ENCODE measurements around the gene TRAP1.
"Not testable (repeated sequence)": the region's sequence is repeated elsewhere in the genome, so short reads cannot be mapped to it uniquely, and the experiment has no call there.

The TRAP1 gene

DNA sequence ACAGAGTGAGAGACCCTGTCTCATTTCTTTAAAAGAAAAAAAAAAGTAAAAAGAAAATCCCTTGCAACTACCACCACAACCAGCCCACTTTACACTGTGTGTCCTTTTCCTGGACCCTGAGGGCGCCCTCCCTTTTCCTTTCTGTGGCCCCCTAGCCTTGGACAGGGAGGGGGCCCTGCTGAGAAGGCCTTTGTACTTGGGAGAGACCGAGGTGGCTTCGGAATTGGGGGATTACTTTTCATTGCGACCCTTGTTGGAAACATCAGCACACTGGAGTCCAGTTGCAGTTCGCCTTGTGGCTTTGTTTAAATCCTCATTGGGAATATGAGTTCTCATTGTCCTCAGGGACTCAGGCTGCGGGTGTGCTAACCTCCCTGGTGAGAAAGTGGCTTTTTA lies 72.2 kb downstream of the TRAP1 start:
- DNase-seq, result no peak

DNA sequence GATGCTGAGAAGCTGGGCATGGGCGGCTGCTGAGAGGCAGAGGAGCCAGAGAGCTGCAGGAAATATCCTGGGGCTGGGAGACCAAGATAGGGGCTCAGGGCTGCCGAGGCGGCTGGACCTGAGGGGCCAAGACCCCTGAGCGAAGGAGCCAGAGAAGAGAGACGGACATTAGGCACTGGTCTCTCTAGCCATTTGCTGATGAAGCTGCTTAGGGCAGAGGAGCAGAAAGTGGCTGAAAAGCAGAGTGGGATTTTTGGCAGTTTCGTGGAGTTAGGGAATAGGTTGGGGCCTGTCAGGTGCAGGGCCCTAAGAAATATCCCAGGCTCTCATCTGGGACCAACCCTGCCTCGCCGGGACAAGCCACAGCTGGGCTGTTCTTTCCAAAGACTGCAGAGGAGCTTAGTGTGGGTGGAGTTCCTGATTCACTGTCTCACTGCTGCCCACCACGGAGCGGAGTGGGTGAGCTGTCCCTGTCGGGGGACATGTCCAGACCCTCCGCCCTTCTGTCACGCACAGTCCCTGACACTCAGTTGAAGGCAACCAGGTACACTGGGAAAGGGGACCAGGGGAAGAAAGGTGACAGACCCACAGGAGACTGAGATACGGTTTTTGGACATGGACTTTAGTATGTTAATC lies 74.1 kb downstream of the TRAP1 start:
- DNase-seq, result no peak

DNA sequence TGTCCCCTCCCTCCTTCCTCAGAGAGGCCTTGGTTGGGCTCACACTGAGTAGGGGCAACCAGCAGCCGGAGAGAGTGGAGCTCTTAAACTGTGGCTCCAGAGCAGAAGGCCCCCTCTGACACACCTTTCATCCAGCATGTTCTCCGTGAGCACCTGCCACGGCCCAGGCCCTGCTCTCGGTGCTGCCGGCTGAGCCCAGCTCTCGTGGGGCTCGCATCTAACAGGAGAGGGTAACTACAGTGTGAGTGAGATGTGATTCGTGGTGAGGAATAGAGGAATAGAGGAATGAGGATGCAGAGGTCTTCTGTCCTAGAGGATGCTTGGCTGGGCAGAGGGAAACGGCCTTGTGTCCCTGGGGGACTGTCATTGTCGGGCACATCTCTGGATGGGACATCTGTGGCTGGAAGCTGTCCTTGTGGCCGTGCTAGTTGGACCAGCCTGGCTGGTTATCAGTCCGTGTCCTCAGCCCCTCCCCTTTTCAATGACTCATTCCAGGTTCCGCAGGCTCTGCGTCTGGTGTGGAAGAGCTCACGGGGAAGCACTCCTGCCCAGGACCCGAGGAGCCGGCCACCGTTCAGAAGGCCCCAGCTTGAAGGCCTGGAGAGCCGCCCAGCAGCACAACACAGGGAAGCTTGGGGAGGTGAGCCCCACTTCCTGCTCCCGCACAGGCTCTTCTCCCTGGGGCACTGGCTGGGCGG lies 74.8 kb downstream of the TRAP1 start:
- no peak for DNase-seq

DNA sequence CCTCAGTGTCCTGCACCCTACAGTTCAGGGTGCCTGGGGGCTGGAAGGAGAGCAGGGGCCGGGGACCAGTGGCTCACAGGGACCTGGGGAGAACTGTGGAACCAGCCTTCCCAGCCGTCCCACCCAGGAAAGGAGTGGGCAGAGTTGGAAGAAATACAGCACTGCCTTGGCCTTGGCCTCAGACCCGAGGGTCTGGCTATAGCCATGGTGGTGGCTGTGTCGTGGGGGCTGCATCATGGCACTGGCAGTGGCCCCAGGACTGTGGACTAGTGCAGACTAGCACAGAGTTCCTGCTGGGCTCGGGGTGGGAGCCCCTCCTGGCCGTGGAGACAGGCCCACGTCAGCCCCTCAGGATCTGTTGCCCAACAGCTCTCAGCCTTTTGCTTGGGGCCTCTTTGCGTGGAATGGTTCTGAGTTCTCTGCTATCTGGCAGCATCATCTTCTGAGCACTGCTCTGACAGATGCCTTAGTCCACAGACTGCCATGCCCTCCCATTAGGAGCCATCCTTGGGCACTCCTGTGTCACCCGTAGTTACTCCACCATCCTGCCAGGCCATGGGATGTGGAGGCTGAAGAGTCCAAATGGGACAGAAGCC lies 75.4 kb downstream of the TRAP1 start:
- DNase-seq, result no peak

DNA sequence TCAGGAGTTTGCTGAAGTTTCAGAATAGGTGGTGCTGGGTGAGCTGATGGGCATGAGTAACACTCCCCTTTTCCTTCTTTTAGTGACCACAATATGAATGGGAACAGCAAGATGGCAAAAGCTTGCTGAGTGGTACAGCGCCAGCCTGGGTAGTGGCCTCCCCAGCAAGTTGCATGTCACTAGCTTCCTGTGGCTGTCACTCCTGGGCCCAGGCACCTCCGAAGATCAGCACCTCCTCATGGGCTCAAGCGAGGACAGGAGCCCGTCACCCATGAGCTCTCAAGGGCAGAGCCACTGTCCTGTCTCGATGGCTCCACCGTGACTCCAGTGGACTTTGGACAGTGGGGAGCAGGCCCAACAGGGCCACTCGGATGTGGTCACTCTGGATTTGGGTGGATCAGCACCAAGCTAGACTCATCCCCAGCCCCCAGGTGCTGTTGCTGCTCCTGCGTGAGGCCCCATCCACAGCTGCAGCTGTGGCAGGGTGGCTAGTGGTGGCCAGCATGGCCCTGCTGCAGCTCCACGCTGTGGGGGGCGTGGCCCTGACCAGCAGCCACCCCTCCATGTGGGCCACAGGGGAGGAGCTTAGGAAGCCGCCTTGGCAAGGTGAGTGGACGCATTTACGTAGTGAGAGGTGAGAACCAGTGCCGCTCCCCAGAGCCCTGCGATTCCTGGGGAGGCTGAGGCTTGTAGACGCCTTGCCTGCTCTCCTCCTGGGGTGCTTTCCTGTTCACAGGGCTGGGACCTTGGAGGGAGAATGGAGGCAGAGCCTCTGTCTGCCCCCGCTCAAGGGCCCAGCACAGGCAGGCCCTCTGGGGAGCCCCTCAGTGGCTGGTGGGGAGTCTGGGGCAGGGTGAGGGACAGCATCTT lies 76.5 kb downstream of the TRAP1 start:
- no peak for DNase-seq

DNA sequence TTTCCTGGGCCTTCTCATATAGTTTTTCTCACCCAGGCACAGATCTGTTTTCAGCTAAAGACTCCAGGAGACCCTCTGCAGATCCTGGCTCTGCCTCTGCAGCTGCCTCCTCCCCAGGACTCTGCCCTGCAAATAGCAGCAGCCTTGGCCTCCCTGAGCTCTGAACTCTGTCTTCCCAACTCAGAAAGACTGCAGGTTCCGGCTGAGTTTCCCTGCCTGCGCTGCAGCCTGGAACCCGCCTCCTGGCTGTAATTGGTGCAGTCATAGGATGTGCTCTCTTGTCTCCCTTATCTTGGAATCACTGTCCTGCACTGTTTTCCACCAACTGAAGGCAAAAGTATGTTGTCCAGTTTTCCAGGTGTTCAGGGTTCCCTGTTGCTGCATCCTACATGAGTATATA lies 77.1 kb downstream of the TRAP1 start:
- no peak for DNase-seq

DNA sequence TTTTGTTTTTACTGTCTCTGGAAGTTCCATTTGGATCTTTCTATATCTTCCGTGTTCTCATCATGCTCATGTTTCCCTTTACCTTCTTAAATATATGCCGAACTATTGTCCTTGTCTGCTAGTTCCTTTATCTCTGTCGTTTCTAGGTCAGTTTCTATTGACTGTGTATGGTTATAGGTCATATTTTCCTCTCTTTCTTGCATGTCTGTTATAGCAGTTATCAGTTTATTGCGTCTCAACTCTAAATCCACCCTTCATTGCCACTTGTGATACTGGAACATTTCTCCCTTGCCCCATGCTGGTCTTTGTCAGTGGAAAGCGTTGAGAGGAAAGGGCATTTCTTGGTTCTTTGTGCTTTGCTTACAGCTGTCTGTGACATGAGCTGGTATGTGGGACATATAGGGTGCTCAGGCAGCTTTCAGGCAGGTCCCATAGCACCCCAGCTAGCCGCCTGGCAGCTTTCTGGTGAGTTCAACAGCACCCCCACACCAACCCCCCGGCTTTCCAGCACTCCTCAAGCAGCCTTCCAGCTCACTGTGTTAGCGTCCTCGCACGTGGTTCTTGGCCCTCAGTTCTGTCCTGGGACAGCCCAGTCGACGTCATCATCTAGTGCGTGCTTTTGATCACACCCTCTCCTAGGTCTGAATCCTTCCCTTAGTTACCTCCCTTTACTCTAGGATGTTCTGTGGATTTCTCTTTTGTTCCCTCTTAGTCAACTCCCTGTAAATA lies 78.2 kb downstream of the TRAP1 start:
- DNase-seq, result no peak

DNA sequence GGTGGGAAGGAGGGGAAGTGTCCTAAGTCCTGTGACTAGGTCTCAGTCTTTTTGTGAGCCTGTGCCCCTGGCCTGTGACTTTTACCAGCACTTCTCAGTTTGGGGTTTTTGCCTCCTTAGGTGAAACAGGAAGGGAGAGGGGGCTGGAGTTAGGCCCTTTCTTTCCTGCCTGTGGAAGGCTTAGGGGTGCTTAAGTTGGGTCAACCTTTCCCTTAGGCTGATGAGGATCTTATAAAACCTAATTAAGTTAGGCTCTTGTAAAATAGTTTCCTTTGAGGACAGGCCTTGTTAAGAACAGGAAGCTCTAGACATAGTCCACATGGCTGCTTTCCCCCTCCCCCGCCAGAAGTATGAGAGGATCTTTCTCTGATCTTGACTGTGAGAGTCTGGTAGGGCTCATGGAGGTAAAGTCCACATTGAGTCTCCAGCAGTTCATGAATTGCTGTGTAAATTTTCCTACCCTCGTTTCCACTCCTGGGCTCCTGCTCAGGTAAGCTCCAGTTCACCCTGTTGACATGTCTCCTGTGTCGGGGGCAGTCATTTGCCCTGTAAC lies 79.9 kb downstream of the TRAP1 start:
- no peak for DNase-seq

DNA sequence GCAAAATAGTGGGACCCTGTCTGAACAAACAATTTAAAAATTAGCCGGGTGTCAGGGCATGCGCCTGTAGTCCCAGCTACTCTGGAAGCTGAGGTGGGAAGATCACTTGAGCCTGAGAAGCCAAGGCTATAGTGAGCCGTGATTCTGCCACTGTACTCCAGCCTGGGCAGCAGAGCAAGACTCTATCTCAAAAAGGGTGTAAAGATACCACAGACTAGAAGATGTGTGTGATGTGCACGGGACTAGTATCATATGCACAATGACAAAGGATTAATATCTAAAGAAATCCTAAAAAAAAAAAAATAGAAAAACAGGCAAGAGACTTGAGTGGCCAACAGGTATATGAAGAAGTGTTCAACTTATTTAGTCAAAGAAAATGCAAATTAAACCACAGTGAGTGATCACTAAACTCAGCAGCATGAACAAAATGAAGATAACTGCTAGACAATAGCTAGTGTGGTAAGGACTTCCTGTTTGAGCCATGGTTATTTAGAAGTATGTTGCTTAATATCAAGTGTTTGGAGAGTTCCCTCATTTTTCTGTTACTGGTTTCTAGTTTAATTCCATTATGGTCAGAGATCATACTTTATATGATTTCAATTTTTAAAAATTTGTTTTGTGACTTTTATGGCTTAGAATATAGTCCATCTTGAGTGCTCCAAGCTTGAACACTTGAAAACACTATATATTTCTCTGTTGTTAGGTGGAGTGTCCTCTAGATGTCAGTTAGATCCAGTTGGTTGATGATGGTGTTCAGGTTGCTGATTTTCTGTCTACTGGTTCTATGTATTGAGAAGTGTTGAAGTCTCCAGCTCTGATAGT lies 91.2 kb downstream of the TRAP1 start:
- DNase-seq, result no peak

DNA sequence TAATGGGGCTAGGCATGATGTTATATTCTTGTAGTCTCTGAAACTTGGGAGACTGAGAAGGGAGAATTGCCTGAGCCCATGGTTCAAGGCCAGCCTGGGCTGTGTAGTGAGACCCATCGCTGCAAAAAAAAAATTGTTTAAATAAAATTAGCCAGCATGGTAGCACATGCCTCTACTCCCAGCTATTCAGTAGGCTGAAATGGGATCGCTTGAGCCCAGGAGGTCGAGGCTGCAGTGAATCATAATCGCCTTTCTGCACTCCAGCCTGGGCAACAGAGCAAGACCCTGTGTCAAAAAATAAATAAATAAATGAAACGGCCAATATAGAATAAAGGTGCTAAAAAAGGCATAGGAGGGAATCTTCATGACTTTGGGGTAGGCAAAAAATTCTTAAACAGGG lies 92.0 kb downstream of the TRAP1 start:
- DNase-seq, result no peak

DNA sequence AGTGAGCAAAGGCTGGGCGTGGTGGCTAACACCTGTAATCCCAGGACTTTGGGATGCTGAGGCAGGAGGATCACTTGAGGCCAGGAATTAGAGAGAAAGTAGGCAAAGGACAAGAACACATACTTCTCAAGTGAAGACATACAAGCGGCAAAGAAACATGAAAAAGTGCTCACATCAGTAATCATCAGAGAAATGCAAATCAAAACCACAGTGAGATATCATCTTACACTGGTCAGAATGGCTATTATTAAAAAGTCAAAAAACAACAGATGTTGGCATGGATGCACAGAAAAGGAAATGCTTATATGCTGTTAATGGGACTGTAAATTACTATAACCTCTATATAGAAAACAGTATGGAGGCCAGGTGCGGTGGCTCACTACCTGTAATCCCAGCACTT lies 93.7 kb downstream of the TRAP1 start:
- DNase-seq, result no peak

DNA sequence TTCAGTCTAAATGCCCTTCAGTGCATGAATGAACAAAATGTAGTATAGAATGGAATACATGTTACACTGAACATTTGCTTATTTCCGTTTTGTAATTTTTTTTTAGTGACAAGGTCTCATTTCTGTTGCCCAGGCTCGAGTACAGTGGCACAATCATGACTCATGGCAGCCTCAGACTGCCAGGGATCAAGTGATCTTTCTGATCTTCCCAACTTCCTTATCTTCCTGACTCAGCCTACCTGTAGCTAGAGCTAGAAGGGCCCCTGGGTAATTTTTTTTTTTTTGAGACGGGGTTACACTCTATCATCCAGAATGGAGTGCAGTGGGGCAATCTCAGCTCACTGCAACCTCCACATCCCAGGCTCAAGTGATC lies 98.6 kb downstream of the TRAP1 start:
- no peak for DNase-seq

DNA sequence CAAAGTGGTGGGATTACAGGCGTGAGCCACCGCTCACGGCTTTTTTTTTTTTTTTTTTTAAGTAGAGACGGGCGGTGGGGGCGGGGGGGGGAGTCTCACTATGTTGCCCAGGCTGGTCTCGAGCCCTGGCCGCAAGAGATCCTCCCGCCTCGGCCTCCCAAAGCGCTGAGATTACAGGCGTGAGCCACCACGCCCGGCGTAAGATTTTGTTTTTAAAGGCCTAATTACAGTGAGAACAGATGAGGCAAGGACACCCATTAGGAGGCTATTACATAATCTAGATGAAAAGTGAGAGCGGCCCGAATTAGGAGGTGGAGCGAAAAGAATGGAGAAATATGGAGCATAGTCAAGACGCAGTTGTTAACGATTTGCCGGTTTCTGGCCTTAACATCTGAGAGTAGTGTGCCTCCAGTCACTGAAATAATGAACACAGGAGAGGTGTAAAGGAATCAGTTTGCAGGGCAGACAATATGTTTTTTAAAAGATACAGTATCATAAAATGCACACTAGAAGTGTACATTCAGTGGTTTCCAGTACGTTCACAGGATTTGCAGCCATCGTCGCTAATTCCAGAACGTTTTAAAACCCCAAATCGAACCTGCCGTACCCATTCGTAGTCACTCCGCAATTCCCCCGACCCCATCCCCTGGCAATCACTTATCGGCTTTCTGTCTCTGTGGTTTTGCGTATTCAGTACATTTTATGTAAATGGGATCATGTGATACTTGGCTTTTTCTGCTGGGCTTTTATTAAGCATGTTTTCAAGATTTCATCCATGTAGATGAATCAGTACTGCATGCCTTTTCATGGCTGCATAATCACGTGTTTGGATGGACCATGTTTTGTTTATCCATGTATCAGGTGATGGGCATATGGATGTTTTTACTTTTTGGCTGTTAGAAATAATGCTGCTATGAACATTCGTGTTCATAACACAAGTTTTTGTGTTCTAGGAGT lies 104.5 kb downstream of the TRAP1 start:
- no peak for DNase-seq

DNA sequence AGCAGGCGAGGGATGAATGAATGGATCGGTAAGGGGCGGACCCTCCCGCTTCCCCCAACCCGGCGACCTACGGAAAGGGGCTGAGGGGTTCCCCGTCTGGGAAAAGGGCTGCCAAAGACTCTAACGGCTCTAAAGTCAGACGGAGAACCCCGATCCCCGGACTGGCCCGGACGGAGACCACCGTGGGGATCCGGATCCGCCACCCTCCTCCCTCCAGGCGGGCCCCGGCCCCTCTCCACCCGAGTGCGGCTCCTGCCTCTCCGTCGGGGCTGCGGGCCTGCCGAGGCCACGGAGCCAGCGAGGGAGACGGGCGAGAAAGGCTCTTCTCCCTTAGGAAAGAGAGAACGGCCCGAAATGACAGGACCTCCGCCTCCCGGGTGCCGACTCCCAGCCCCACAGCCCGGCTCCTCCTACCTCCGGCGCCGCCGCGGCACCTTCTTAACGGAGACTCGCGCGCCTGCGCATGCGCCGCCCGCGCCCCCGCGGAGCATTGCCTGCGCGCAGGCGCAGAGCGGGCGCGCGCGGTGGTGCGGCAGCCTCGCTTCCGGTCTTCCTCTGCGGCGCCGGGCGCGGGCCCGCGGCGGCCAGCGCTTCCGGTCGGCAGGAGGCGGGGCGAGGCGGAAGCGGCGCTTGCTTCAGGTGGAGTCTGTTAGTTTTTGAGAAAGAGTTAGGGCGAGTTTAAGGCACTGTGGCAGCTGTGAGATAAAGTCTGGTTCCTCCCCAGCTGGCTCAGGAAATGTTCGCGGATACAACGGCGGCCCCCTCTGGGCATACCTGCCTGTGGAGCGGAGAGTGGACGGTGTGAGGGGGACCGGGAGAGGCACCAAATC lies 106.0 kb downstream of the TRAP1 start, which contains the start of gene SLX4:
SLX4 (minus strand) TSS at position 461 of the 830 bp plus-strand sequence. CDS start 2,642 bp downstream, outside the sequence.
- DNase-seq, result peak; percentile 72

DNA sequence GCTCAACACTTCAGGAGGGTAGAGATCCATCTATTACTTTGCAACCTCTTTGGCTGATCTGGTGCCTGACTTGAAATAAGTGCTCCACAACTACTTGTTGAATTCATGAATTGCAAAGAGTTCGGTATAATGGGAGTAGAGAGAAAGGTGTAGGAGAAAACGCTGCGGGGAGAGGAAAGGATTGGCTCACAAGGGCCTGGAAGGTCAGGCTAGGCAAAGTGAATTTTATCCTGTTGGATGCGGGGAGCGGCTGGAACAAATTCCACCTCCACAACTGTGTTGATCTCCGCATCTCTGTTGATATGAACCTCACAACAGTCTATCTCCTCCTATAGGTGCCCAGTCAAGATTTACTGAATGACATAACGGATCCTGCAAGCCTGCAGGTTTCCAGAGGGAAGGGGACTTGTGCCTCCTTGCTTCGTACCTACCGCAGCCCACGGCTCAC lies 106.6 kb downstream of the TRAP1 start:
- DNase-seq, result no peak

DNA sequence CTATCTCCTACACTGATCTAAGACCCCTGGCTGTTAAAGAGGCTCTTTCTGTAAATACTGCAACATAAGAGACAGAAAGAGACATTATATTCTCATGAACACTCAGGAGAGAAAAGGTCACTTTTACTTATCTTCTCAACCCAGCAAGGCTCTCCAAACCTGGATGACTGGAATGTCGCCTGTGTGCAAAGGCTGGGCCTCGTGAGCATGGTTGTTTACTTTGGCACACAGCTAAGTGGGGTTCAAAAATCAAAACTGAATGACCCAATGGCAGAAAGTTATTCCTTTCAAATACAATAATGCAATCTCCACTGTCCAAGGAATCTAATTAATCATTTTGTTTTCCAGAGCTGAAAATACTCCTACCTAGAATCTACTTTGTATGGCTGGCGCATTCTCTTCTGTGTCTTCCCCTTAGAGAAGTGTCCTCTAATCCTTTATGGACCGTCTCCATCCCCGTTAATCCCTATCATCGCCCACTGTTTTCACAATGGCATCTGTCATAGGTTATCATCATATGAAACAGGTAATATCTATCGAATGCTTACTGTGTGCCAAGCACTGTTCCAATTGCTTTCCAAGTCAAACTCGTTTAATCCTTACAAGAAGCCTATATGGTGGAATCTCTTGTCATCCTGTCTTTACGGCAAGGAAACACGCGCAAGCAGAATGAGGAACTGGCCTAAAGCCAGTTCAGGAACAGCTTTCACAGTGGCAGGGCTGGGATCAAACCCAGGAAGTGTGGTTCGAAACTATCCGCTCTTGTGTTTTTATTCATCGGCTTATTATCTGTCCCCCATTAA lies 107.2 kb downstream of the TRAP1 start:
- no peak for DNase-seq

DNA sequence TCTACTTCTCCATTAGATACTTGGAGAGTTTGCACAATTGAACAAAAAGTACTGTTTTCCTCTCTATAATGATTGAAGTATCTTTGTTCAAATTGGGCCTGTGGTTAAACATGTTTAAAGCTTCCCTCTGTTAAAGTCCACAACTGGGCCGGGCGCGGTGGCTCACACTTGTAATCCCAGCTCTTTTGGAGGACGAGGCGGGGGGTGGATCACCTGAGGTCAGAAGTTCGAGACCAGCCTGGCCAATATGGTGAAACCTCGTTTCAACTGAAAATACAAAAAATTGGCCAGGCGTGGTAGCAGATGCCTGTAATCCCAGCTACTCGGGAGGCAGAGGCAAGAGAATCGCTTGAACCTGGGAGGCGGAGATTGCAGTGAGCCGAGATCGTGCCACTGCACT lies 108.3 kb downstream of the TRAP1 start:
- DNase-seq, result not testable (repeated sequence)

DNA sequence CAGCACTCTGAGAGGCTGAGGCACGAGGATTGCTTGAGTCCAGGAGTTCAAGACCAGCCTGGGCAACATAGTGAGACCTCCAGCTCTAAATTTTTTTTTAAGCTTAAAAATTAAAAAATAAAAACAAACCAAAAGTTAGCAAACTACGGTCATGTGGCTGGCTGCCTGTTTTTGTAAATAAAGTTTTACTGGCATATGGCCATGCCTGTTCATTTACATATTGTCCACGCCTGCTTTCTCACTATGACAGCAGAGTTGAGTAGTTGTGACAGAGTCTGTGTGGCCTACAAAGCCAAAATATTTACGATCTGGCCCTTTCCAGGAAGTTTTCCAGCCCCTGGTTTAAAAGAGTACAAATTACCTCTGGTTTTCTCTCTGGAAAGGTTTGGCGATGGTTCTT lies 109.3 kb downstream of the TRAP1 start:
- no peak for DNase-seq
